Choroid plexus epithelial cell (primary cell): Measurements from ENCODE around the gene TAT.
"Not testable (repeated sequence)": the region's sequence is repeated elsewhere in the genome, so short reads cannot be mapped to it uniquely, and the experiment has no call there.

Source experiments
- DNase-seq: peaks from one replicate; pipeline ENCODE4 v3.0.0-alpha.2; 2010; ENCODE audit warnings: low read depth
- H3K4me3 ChIP-seq: 2 replicates; pipeline ENCODE4 v1.5.1; 2011; ENCODE audit warnings: low read depth, mild to moderate bottlenecking, control low read depth, low read length, moderate library complexity
- TF ChIP-seq, protein P1 (sequence below): conservative IDR thresholded peaks from 2 replicates; pipeline ENCODE4 v1.5.1; 2011; ENCODE audit warnings: low read depth, mild to moderate bottlenecking, control low read depth, inconsistent platforms, low read length, moderate library complexity

TAT gene

DNA sequence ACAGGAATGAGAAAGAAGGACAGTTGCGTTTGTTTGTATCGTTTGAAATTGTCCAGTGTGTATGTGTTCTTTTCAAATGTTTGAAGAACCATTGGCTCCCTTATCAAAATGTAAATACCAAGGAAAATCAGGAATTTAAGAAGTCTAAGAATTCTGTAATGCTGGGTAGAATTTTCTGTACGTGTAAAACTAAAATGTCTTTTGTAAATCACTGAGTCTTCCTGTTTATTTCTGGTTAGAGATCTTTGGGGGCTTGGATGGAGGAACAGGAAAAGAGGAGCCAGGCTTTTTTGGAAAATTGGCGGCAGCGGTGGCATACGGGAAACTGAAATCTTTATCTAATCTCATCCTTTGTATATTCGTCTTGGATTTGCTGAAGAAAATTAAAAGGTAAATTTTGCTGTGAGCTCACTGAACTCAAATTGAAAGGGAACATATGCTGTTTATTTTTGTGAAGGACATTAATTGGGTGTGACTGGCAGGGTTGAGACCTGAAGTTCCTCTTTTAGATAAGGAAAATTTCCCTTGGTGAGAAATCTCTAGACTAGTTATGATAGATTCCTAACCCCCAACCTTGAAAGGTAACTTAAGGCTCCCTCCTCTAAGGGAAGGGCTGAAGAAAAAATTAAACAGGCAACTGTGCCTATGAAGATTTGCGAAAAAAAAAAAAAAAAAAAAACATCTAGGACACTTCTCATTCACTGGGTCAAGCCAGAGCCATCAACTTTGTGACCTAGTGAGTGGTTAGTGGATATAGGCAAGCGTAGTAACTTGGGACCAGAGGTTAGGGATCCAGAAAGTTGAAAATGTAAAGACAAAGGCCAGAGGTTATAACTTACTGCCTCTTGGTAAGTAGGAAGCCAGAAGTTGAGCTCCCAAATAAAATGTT, 10.8 kb downstream of the TAT start:
- no peak overlapping the region for H3K4me3 ChIP-seq
- no peak for DNase-seq
- TF ChIP-seq, protein P1, sequence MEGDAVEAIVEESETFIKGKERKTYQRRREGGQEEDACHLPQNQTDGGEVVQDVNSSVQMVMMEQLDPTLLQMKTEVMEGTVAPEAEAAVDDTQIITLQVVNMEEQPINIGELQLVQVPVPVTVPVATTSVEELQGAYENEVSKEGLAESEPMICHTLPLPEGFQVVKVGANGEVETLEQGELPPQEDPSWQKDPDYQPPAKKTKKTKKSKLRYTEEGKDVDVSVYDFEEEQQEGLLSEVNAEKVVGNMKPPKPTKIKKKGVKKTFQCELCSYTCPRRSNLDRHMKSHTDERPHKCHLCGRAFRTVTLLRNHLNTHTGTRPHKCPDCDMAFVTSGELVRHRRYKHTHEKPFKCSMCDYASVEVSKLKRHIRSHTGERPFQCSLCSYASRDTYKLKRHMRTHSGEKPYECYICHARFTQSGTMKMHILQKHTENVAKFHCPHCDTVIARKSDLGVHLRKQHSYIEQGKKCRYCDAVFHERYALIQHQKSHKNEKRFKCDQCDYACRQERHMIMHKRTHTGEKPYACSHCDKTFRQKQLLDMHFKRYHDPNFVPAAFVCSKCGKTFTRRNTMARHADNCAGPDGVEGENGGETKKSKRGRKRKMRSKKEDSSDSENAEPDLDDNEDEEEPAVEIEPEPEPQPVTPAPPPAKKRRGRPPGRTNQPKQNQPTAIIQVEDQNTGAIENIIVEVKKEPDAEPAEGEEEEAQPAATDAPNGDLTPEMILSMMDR: no peak

GRCh38 chr16:71564335-71564967, 12.4 kb downstream of the TAT start:
- TF ChIP-seq, protein P1: no peak
- H3K4me3 ChIP-seq: peak overlapping the region; percentile 65
- DNase-seq: no peak

- DNase-seq: no peak
- no peak overlapping the region for H3K4me3 ChIP-seq
- TF ChIP-seq, protein P1: no peak
Observed at GRCh38 chr16:71562552-71562951, 14.3 kb downstream of the TAT start.

DNA sequence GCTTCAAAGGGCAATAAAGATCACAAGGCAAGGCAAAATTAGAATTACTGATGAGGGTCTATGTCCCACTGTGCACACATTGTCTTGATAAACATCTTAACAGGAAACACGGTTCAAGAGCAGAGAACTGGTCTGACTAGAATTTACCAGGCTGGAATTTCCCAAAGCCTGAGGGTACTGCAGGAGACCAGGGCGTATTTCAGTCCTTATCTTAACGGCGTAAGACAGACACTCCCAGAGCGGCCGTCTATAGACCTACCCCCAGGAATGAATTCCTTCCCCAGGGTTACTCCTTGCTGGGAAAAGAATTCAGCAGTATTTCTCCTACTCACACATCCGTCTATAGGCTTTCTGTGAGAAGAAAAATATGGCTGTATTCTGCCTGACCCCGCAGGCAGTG, 15.0 kb downstream of the TAT start:
- DNase-seq, H3K4me3 ChIP-seq: not testable (repeated sequence)

GRCh38 chr16:71559855-71560254, 17.0 kb downstream of the TAT start:
- no peak for DNase-seq
- H3K4me3 ChIP-seq: no peak overlapping the region
- TF ChIP-seq, protein P1: no peak

DNA sequence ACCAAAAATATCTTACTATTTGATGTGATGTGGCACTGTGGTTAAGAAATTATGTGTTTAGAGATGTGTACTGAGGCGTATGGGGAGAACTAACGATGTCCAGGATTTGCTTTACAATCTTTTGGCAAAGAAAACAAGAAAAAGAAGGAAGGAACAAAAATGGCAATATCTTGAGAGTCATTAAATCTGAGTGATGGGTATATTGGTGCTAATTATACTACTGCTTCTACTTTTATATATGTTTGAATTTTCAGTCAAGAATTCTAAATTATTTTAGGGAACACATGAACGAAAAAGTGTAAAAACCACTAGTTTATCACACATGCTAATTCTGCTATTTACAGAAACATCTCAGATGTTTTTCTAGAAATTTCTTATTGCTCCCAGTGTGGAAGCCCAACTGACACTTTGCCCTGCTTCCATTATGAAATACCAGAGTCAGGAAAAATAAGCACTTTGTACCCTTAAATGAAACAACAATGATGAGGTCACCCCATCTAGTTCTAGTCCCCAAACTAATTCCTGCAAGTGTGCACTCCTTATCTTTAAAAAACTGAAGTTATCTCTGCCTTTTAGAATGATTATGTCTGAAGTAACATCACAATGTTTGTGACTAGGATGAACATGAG, 18.8 kb downstream of the TAT start:
- no peak for DNase-seq
- TF ChIP-seq, protein P1: no peak
- H3K4me3 ChIP-seq: no peak overlapping the region

- DNase-seq: no peak
- H3K4me3 ChIP-seq: no peak overlapping the region
- TF ChIP-seq, protein P1: no peak
Observed at GRCh38 chr16:71557299-71557698, 19.6 kb downstream of the TAT start.
